PC-3 (cell line): Measurements from ENCODE around the gene GRB2.

Experiments used
- CTCF ChIP-seq: fragments of 300-600 bp; sonication (generic); conservative IDR thresholded peaks from 2 replicates; pipeline ENCODE4 v1.5.1; 2017; ENCODE audit warnings: antibody characterized with exemption, low read depth, mild to moderate bottlenecking, low read length
- EZH2 ChIP-seq: fragments of 300-600 bp; sonication (generic); IDR thresholded peaks from one replicate; pipeline ENCODE4 v1.6.1; 2017; ENCODE audit warnings: antibody characterized with exemption, mild to moderate bottlenecking, low read length; ENCODE audit not compliant: unreplicated experiment

GRCh38 chr17:75295201-75296158 is 110.0 kb downstream of the GRB2 start:
- TF ChIP-seq CTCF (no peak), EZH2 (no peak)
